ENCODE data around the gene GBF1.

GBF1 gene

DNA sequence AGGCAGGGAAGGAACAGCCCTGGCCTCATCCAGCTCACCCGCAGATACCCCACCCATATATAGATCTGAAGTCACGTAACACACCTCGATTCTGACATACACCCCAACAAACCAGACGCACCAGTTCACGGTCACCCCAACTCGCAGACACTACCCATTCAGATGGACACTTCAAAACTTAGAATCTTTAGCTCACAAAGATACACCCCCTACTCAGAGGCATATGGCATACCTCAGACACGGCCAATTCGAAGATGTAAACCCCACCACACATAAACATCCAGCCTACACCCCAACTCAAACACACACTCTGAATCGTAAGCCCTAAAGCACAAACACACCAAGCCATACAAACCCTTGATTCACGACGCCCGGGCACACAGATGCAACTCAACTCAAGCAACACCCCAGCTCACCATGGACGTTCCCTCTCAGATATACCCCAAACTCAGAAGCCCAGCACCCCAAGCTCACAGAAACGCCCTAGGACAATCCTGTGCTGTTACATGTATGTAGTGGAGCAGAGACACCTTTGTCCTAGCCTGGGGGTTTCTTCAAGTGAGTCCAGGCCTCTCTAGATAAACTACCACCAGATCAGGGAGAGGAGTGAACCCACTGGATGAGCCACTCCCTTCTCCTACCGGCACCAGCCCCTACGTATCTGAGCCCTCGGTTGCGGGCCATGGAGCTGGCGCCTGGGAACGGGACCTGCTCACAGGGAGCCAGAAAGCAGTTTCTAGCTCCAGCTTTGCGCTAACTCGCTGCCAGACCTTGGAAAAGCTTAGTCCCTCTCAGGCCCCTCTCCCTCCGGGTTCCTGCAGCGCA lies 164.5 kb downstream of the GBF1 start:
- no peak for DNase-seq

DNA sequence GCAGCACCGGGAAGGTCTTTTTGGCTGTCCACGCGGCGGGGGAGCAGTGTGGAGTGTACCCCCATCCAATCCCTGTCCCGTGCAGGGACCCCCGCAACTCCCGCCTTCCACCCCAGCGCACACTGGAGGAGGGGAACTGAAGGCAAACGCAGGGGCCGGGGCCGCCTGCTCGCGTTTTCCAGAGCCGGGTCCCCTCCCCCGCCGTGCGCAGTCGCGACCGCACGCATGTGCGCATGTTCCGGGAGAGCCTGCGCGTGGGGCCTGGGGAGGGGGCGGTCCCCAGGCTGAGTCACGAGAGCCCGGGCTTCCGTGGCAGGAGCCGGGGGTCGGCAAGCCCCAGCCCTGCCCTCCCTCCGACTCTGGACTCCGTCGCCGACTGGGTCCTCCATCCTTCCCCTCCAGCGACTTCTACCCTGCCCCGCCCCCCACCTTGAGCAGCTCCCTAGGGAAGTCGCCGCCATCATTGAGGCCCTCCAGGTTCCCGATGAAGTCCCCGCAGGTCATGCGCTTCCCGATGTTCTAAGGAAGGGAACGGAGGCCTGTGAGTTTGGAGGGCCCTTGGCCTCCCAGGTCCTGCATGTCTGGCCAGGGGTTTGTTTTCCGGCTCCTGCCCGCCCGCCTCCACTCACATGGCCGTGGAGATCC lies 165.2 kb downstream of the GBF1 start:
- peak; percentile 83 for DNase-seq

DNA sequence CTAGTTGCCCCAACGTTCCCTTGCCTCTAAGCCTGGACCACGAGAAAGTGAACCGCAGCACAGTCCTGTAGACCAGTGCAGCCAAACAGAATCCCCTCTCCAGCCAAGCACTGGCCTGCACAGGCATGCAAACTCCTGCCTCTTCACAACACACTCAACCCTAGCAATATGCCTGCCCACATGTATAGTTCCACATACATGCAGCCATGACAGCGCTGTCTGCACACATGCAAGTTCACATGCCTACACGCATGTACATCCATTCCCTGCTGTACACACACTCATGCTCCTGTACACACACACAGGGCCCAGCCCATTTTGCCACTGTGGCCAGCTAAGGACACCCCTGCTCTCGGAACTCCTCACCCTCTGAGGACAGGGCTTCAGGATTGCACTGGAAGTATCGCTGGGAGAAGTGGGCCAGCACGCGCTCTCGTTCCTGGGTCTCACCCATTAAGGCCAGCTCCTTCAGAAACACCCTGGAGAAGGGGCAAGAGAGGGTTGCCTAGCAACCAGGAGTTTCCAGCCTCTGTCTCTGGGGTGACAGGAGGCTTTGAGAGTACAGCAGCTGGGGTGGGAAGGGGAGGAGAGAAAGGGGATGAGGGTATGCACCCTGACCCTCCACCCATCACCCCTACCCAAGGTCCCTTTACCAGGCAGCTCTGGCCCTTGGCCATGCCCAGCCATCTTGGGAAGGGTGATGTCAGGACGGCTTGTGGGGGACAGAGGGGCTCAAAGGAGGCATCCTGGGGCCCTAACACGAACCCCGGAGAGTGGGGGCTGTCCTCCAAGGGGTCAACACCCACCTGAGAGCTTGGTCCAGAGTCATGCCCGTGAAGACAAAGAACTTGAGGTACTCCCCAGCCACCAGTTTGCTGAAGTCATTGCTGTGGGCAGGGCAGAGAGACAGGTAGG lies 166.3 kb downstream of the GBF1 start:
- no peak for DNase-seq

DNA sequence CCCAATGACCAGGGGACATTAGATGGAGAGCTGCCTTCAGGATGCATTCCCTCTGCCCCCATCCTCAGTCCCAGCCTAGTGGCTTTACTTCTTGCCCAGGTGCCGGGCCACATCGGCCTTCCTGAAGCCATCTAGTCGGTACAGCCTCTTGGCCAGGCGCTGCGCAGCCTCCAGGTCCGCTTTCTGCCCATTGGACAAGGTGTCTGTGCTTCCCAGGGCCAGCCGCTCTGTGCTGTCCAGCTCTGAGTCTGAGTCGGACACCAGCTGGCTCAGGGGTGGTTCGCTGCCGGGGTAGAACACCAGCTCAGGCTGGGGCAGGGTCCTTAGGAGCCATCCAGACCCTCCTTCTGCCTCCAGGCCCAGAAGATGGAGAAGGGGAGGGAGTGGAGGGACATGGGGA lies 167.0 kb downstream of the GBF1 start:
- DNase-seq: no peak

DNA sequence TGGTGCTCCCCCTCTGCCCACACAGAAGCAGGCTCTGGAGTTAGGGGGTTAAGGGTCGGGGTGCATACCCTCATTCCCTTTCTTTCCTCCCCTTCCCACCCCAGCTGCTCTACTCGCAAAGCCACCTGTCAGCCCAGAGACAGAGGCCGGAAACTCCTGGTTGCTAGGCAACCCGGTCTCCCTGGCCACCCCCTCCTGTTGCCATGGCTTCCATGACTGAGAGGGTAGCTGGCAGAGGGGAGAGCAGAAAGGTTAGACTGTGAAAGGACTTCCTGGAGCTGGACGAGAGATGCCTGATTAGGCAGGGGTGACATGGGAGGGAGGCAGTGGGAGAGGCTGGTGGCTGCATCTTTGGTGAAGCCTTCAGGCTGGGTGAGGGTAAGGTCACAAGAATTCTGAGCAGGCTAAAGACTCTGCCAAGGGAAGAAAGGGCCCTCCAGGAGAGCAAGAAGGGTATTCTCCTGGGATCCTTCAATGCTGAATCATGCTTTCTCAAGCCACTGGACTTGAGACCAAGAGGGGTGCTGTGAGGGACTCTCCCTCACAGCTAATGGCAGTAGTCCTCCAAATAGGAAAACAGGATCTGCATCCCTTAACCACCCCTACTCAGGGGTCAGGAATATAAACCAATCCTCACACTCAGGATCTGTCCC lies 167.8 kb downstream of the GBF1 start:
- peak; percentile 78 for DNase-seq

DNA sequence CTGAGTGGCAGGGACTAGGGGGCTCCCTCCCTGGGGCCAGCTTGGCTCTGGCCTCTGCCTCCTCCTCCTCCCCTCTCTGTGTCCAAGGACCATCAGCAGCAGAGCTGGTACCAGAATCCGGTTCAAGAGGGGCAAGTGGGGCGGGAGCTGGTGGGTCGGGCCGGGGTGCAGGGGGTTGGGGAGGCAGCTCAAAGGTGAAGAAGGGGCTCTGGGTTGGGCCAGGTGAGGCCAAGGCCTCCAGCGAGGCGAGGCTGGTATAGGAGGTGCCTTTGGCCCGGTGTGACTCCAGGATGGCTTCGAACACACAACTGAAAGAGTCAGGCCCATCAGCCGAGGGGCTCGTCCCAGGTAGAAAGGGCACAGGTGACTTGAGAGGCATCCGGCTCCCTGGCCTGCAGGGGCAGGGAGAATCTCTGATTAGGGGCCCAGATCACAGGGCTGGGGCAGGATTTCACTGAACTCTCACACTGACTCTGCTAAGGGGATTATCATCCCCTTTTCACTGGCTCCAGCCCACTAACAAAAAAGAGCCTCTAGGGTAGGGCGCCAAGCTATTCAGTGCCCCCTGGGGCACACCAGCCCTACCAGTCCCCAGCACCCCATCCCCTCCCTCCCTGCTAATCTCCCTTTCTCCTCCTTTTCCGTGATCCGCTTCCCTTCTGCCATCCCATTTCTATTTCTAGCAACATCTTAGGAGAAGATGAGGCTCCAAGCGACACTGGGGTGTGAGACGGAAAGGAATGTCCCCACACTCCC lies 168.7 kb downstream of the GBF1 start:
- DNase-seq: no peak

DNA sequence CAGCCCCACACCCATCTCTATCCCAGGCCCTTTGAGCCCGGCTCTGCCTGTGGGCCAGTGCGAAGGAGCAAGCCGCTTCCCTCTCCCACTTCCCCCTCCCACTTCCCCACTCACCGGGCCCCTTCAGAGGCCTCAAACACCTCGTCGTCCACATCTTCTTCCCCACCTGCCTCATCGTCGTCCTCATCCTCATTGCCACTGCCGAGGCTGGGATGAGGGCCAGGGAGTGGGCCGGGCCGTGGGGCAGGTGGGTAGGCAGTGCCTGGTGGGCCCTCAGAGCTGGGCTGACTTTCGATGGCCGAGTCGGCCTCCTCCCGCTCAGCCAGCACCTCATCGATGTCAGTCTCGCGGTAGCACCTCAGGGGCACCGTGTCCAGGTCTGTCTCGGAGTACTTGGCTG lies 169.4 kb downstream of the GBF1 start:
- DNase-seq: no peak

DNA sequence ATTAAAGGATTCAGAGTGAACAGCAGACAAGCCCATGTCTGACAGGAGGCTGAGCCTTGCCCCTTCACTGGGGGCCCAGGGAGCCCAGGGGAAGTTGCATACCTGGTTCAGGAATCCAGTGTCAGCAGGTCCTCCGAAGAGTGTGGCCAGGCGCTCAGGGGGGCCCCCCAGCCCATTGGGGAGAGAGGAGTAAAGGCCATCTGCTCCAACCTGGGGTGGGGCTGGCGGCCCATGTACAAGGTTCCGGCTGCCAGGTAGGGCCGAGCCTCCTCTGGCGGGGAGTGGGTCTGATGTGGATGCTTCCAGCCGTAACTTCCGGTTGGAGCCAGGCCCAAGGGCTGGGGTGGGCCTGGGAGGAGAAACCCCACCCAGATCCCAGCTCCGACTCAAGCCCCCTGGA lies 171.0 kb downstream of the GBF1 start:
- DNase-seq: no peak

DNA sequence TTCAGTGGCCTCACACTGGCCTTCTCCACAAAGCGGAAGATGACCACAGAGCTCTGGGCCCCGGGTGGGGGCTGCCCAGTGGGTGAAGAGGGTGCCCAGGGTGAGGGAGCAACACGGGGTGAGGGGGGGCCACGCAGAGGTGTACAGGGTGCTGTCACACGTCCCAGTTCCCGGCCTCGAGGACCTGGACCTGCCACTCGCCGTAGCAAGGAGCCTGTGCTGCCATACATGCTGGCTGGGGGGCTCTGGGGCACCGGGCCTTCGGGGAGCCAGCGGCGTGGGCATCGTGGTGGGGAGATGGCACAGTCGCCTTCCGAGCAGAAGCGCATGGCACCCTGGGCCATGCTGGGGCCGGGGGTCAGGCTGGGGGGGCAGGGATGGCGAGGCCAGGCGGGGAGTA lies 171.4 kb downstream of the GBF1 start:
- DNase-seq: no peak

DNA sequence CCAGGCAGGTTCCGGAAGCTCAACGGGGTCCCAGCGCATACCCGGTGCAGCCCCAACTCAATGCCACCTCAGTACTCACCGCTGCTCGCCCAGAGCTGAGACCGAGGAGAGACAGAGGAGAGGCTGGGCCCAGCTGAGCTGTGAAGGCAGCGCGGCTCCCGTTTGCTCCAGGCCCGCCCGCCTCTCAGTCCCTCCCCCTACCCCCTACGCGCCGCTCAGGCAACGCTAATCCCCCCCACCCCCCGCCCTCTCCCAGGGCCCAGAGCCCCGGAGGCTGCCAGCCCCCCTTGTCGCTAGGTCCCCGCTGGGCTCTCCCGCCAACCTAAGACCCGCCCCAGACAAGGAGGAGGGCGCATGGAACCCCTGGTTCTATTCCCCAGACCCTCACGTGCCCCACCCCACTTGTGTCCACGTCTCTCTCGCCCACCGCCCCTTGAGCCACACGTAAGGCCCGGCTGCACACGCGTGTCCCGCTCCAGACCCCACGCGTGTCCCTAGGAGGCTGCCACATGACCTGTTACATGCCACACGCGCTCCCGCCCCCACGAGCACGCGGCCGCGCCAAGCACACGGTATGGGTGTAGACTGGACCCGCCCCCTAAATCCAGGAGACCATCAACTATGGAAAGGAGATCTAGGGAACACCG lies 173.4 kb downstream of the GBF1 start, which contains the start of gene PSD:
Gene PSD (minus strand): TSS at position 164 of the 647 bp plus-strand sequence. CDS start 1,747 bp downstream, outside the sequence.
- DNase-seq: no peak

DNA sequence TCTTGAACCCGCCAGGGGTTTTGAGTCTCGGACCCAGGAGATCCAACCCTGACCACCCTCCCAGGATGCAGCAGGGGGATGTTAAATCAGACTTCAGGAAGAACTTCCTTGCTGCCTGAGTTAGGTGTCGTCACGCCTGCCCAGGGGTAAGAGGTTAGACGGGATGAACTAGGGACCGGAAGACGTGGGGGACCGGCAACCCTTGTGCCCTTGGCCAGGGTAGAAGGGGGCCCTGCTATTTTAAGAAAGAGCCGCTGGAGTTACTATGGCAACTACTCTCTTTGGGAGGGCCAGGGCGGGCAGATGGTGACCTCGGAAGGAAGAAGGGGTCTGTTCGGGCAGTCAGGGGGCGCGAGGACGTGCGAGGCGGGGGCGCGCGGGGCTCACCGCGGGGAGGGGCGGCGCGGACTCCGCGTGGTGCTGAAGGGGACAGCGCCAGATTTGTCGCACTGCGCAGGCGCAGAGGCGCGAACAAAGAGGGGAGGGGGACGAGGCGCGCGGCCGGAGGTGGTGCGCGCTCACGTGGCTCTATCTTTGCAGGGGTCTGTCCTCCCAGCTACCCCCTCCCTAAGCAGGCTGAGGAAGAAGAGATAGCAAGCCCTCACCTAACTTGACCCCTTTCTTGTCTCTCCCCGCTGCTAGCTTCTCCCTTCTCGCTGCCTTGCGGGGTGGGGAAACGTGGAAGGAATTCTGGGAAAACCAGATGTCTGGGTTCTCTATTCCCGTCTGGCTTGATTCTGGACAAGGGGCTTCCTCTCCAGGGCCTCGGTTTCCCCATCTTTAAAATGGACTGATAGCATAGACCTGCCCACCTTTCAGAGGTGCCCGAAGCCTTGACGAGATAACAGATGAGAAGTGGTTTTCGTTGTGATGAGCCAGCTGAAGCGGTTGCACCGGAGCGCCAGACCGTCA lies 174.2 kb downstream of the GBF1 start:
- peak; percentile 91 for DNase-seq

DNA sequence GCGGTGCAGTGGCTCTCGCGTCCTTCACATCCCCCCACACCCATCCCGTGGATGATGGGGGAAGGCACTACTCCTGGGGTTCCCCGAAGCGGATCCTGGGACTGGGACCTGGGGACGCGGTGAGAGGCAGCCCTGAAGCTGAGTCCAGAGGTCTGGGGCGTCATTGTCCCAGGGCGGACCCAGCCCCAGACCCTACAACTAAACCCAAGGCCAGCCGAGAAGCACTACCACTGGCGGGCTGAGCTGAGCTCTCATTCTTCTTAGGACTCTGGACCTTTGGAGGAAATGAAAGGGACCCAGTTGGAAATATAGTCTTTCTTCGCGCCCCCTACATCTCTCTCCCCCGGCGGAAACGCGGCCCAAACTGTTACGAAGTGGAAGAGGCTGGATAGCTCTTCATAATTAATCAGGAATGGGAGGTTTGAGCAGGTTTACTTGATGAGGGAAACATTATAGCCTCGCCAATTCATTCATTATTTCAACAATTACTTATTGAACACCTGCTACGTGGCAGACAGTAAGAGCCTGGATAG lies 174.9 kb downstream of the GBF1 start:
- no peak for DNase-seq

DNA sequence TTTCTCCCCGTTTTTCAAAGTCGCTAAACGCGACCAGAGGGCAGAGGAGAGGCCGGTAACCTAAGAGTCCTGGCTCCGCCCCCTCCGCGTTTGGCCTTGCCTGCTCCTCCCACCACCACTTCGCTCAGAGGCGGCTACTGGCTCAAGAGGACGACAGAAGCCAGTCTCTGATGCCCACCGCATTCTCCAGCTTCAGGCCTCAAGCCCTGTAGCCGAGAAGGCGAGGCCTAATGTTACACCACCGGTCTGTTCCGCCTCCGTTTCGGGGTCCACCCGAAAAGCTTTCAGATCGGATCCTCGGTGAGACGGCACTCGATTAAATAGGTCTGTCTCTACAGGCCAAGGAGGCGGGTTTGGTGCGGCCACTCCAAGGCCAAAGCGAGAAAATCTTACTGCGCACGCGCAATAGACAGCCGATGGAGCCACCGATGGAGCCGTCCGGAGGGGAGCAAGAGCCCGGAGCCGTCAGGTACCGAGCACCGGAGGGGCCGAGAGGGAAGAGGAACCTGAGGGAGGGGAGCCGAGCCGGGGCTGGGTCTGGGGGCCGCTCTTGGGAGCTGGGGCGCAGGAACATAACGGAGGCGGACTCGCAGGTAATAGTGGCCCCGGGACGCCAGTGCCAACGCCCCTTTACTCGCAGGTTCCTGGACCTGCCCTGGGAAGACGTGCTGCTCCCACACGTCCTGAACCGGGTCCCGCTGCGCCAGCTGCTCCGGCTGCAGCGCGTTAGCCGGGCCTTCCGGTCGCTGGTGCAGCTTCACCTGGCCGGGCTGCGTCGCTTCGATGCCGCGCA lies 175.6 kb downstream of the GBF1 start, which contains the start of gene FBXL15:
Gene FBXL15 (plus strand): TSS at position 123 of the 793 bp plus-strand sequence. CDS start 294 bp downstream, at position 417.
- DNase-seq: peak; percentile 97

DNA sequence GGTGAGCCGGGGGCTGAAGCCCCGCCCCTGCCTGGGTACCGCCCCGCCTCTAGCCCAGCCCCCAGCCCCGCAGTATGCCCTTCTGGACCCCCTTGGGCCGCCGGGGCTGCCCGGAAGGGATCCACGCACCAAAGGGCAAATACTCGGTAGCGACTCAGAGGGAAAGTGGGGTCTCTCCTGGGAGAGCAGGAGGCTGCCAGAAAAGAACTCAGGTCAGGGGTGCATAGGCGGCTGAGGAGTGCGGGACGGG lies 176.1 kb downstream of the GBF1 start:
- no peak for DNase-seq

DNA sequence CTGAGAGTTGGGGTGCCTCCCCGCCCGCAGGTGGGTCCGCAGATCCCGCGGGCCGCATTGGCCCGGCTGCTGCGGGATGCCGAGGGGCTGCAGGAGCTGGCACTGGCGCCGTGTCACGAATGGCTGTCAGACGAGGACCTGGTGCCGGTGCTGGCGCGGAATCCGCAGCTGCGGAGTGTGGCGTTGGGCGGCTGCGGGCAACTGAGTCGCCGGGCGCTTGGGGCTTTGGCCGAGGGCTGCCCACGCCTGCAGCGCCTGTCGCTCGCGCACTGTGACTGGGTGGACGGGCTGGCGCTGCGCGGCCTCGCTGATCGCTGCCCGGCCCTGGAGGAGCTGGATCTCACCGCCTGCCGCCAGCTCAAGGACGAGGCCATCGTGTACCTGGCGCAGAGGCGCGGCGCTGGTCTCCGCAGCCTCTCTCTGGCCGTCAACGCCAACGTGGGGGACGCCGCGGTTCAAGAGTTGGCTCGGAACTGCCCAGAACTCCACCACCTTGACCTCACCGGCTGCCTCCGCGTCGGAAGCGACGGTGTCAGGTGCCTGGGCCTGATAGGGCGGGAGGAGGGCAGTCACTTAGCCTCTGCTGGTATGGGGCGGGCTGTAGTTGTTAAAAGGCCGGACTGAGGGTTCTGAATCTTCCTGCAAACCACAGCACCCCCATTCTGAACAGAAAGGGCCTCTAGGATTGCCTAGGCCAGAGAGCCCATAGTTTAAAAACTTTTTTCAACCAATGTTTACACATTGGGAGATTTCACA lies 176.6 kb downstream of the GBF1 start:
- peak; percentile 76 for DNase-seq

DNA sequence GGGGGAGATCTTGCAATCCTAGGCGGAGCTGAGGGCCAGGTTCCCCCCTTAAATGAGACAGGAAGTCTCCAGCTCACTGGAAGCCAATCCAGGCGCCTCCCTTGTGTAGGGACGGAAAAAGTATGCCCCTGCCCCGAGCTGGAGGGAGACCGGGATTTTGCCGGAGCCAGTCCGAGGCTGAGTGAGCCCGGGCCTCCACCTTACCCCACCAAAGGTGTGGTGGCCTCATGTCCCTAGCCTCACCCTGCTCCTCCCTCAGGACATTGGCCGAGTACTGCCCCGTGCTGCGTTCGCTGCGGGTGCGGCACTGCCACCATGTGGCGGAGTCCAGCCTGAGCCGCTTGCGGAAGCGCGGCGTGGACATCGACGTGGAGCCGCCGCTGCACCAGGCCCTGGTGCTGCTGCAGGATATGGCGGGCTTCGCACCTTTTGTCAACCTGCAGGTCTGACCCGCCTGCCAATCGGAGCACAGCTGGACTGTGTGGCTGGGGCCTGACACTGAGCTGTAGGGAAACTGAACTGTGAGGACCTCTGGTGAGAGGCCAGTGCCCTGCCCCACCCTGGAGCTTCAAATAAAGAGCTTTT lies 177.3 kb downstream of the GBF1 start:
- DNase-seq: peak; percentile 83

DNA sequence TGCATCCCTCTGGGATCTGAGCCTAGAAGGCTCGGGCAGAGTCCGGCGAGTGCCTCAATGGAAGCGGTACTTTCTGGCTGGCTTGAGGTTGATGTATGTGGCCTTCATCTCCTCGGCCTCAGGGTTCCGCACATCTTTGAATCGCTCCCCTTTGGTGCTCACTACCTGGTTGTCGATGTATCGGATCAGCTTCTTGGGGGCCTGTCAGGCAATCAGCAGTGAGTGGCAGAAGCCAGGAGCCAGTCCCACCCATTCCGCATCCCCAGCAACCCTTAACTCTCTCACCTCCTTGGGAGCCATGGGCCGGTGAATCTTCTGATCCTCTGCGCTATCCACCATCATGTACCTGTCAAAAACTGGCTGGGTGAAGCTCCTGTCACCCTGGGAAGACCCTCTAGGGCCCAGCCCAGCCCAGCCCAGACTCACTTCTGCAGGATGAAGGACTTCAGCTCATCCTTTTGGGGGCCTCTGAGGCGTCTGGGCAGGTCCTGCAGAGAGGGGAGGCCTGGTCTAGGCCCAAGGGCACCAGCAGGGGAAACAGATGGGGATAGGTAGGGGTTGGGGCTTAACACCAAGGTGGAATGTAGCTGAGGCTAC lies 178.1 kb downstream of the GBF1 start:
- no peak for DNase-seq

DNA sequence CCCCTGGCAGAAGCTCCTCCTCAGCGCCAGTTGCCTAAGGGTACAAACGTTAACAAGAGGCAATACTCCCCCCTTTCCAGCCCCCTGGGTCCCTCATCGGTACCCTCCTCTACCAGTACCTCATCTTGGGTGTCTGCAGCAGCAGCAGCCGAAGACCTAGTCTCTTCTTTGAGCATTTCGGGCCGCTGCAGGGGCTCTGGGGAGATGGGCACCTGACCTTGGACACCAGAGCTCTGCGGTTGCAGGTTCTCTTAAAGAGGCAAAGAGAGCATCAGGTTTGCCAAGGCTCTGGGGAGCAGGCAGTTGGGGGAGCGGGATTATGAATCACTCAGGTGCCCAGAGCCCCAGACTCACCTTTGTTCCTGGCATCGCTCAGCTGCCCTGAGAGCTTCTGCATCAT lies 178.8 kb downstream of the GBF1 start:
- DNase-seq: no peak

Measured in activated effector memory CD4-positive, alpha-beta T cell treated with anti-CD3 and anti-CD28 coated beads, Interleukin-2, amount 50 U/mL, for 16 hours (primary cell).